HG03175 (cell line): ENCODE data around the gene CAPN9.
"Not testable (repeated sequence)": the region's sequence is repeated elsewhere in the genome, so short reads cannot be mapped to it uniquely, and the experiment has no call there.

Experiments used
- ATAC-seq: cut with Tn5 transposase; IDR thresholded peaks from one replicate; pipeline ENCODE4 v1.9.1; 2021; ENCODE audit warnings: mild to moderate bottlenecking, moderate library complexity; ENCODE audit not compliant: unreplicated experiment

Gene CAPN9

DNA sequence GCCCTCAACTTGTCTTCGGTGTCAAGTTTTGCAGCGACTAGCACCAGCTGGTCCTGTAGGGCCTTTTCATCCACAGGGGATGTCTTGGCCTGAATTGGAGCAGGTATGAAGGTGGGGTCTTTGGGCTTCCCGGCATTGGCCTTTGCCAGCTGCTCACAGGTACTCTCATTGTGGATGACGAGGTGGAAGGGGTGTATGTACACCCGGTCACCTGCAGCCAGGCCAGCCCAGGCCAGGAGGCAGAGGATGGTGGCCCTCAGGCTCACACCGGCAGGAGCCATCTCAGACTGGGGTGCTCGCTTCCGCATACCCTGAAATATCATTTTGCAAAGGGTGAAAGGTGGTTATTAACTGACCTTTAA lies 36.7 kb upstream of the CAPN9 start:
- no peak for ATAC-seq

DNA sequence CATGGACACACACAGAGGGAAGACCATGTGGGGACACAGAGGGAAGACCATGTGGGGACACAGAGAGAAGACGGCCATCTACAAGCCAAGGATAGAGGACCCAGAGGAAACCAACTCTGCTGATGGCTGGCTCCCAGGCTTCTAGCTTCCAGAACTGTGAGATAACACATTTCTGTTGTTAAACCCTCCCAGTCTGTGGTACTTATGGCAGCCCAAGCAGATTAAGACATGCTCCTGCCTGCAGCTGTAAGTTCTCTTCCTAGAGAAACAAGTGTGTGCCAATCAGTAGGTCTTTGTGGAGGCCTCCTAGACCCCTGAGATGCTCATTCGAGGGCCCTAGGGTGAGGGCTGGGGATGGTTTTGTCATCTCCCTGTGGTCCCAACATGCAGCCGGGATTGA lies 35.9 kb upstream of the CAPN9 start:
- no peak for ATAC-seq

DNA sequence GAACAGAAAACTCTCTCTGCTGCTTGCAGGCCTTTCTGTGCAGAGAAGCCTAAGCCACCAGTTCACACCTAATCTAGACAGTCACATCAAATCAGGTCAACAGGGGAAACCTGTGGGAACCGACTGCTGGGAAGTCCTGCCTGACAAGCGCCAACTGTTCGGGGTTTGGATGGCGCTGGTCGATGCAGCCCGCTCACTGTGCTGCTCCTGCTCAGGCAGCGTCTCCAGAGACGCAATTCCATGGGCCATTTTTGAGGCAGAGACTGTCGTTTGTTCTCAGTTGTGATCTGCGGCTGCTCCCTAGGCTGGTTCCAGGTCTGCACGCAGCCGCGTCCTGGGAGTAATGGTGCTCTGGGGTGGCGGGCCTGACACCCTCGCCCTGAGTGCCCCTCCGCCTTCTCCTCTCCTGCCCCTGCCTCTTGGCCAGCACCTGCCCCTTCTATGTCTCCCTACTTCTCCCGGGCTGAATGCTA lies 34.7 kb upstream of the CAPN9 start:
- no peak for ATAC-seq

DNA sequence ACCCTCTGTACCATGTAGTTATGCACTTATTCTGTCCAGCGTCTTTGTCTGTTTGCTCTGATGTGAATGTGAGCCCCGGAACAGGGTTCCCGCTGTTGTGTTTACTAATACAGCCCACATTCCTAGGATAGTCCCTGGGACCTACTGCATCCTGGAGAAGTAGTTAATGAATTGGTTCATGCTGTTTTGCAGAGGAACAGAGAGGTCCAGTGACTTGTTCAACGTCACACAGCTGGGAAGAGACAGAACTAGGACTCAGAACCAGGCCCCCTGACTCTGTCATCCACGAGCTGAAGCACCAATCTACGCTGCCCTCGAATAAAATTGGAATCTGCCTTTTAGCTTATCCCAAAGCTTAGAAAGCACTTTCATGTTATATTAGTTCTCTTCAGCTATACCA lies 34.0 kb upstream of the CAPN9 start:
- no peak for ATAC-seq

DNA sequence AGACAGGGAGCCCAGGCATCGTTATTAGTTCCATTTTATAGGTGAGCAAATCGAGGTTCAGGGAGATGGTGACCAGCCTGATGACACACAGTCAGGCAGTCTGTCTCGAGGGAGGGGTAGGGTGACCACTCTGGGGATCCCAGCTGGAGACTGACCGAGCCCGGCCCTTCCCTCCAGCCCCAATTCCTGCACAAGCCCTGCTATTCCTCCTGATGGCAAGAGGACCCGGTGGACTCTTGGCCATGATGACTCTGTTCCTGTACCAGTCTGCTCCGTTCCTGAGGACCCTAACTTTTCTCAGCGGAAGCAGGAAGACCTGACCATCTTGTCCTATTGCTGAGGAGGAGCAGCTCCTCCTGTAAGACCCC lies 33.7 kb upstream of the CAPN9 start:
- ATAC-seq = no peak

DNA sequence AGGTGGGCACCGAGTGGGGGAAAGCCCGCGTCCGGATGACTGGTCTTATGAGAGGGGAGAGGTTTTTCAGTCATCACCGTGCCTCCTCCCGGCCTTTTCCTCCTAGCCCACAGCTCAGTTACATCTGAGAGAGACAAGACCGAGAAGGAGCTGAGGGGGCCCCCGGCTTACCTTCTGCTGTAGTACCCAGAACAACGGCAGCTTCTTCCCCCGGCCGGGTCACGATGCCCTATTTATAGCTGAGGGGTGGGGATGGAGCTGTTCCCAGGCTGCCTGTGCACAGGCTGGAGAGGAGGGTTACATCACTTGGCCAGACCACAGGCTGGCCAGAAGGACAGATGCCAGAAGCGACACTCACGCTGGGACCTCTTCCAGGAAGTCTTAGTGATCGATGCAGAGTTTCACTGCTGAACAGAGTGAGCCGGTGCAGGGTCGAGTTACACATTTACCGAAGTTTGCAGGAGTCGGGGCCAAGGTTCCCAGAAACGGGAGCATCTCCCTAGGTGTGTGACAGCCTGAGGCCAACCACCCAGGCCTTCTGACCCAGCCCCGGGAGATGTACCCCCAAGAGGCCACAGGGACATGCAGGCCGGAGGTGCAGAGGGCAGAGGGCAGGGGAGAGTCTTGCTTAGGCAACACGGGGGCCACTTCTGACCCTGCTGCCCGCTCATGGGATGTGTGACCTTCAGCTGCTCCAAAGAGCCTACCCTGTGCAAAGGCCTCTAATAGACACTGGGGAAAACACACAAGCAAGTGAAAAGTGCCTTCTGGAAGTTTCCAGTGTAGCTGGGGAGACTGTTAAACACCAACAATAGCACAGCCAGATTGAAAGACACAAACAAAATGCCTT lies 33.0 kb upstream of the CAPN9 start, which contains the start of gene AGT:
Gene AGT, minus strand, starts transcription at position 208 of the 850 bp plus-strand sequence. CDS start 3,299 bp downstream, outside the sequence.
- no peak for ATAC-seq

DNA sequence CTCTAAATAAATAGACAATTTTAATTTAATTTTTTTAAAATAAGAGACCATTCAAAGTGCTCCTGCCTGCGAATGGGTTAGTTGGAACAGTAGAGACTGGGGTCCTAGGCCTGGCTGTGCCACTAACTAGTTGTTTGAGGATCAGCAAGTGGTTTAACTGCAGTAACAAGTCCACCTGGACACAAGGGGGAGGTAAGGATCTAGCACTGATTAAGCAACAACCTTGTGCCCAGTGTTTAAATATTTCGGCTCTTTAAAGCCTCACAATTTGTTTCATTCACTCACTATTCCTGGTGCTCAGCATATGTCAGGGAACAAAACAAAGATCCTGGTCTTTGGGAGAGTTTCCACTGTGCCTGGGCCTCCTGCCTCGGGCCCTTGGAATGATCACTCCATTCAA lies 31.7 kb upstream of the CAPN9 start:
- no peak for ATAC-seq

DNA sequence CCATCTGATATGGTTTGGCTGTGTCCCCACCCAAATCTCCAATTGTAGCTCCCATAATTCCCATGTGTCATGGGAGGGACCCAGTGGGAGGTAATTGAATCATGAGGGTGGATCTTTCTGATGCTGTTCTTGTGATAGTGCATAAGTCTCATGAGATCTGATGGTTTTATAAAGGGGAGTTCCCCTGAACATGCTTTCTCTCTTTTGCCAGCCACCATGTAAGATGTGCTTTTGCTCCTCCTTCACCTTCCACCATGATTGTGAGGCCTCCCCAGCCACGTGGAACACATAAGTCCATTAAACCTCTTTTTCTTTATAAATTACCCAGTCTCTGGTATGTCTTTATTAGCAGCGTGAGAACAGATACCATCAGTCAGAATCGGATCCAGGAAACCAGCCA lies 30.7 kb upstream of the CAPN9 start:
- ATAC-seq = not testable (repeated sequence)

DNA sequence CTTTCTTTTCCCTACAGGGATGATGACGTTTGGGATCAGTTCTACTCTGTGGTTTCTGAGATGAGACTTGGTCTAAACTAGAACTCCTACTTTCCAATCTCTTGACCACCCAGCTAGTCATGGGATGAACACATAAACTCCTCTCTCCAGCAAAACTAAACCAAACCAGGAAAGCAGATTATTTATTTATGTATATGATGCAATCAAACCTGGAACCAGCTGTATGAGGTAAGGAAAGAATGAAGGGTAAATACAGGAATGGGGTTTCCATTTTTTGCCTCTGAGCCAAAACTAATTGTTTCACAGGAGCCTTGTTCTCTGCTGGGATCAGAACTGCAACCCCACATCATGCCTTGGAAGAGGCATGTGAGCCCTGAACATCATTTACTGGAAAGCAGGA lies 29.9 kb upstream of the CAPN9 start:
- no peak for ATAC-seq

DNA sequence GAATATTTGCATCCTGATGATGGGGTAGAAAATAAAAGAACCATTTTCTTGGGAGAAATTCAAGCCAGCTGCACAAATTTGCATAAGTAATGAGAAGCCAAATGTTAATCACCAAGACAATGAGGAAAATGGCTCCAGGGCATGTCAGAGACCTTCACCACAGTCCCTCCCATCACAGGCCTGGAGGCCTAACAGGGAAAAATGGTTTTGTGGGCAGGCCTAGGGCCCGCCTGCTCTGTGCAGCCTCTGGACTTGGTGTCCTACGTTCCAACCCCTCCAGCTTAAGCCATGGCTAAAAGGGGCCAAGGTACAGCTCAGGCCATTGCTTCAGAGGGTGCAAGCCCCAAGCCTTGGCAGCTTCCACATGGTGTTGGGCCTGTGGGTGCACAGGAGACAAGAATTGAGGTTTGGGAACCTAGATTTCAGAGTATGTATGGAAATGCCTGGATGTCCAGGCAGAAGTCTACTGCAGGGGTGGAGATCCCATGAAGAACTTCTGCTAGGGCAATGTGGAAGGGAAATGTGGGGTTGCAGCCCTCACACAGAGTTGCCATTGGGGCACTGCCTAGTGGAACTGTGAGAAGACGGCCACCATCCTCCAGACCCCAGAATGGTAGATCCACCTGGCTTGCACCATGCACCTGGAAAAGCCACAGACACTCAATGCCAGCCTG lies 25.2 kb upstream of the CAPN9 start:
- not testable (repeated sequence) for ATAC-seq

DNA sequence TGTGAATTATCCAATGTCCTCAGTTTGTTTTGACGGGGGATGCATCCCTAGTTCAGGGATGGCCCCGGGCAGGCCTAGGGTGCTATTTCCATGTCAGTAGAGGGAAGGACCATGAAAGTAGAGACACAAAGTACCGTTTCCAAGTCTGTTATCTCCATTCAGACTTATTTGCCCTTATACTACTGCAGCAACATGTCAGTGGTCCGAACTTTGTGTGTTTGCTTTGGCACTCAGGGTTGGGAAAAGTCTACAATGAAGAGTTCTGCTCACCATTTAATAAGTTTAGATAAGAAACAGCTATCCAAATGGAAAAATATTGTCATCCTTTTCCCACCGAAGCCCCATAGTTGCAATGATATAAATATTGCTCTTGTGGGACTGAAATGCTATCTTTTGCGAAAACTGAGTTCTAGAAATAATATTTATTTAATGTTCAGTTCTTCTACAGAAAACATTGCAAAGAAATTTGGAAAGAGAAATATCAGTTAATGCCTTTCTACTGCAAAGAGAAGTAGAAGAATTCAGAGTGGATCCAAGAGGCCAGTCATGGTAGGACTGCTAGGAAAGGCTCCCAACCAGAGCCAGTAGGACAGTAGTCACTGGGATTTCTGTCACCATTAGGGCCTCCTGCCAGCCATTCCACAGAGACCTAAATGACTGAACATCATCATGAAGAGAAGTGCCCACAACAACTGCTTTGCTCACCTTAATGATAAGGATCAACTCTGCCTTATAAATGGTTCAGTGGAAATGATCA lies 21.8 kb upstream of the CAPN9 start:
- no peak for ATAC-seq

DNA sequence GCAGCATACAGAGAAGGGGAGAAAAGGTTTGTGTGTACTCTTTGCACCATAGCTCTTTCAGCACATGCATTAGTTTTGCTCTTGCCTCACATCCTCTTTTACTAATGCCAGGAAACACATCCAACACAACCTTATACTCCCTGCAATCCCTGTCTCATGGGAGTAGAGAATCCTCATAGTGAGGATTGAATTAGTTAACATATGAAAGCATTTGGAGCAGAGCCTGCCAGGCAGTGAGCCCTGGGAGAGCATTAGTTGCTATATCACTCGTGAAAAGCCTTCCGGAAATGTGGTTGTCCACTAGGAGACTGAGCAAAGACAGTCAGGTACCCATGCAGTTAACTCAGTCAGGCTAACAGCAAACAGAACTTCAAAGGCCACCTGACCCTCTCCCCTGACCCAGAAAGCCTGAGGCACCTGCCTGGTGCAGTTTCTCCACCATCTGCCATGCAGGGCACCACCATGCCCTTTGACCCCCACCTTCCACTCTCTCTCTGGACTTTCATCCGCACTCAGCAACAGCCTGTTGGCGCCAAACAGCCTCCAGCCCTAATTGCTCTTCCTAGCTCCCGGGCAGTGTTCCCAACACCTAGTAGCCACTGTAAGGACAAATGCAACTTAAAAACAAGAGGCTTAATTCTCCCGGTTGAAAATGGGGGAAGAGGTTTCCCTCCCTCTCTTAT lies 18.3 kb upstream of the CAPN9 start:
- no peak for ATAC-seq

DNA sequence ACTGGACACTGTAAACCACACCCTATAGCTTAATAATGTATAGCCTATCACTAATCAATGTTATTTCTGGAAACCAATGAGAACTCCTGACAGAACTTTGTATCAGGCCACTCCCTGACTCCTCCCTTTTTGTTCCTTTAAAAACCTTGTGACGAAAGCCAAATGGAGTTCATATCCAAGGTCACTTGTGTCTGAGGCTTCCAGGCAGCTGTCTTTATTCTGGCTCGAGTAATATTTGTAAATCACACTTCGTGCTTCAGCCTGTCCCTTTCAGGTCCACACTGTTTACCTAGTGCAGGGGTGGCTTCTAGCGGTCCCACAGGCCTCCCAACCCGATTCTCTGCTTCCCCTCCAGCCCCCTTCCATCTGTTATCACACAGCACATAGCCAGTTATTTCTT lies 16.2 kb upstream of the CAPN9 start:
- no peak for ATAC-seq

DNA sequence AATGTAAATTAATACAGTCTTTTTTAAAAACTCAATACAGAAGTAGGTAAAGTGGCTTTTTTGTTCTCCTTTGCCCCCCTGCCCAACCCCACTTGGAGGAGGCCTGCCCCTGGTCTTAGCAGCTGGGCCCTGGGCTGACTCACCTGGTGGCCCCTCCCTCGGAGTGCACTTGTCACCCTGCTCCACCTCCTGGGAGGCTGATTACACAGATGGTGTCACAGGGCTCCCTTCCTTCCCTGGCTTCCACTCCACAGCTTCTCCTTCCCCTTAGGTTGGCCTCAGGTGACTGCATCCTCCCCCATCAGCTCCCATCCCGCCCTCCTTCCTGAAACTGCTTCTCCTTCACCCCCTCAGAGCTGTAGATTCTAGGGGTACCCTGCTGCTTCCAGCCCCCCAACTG lies 11.7 kb upstream of the CAPN9 start:
- no peak for ATAC-seq

DNA sequence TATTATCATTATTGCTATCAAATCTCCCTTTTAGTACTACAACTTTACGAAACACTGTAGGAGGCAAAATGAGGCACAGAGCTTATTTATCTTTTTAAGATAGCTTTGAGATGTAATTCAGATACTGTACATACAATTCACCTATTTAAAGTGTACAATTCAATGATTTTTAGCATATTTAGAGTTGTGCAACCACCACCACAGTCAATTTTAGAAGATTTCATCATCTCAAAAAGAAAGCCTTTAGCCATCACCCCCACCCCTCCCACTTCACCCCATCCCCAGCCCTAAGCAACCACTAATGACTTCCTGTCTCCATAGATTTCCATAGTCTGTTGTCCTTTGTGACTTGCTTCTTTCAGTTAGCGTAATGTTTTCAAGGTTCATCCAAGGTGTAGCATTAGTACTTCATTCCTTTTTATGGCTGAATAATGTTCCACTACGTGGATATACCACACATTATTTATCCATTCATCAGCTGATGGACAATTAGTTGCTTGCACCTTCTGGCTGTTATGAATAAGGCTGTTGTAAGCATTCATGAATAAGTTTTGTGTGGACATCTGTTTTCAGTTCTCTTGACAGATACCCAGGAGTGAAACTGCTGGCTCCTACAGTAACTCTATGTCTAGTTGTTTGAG lies 9.4 kb upstream of the CAPN9 start:
- no peak for ATAC-seq

DNA sequence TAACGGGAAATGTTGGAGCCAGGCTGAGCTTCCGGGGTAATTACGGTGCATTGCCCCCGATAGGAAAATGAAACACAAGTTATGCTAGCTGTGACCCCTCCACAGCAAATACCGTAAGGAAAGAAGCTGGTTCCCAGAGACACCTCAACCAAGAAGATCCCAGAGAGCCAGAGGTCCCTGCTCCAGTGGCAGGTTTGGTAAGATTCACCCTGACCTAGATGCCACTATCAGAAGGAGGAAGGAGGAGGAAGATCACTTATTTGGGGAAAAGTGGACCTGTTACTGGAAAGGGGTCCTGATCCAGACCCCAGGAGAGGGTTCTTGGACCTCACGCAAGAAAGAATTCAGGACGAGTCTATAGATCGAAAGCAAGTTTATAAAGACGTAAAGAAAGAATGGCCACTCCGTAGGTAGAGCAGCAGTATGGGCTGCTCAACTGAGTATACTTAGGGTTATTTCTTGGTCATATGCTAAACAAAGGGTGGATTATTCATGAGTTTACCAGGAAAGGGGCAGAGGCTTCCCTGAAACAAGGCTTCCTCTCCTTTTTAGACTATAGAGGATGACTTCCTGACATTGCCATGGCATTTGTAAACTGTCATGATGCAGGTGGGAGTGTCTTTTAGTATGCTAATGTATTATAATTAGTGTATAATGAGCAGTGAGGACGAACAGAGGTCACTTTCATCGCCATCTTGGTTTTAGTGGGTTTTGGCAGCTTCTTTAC lies 7.5 kb upstream of the CAPN9 start:
- no peak for ATAC-seq

DNA sequence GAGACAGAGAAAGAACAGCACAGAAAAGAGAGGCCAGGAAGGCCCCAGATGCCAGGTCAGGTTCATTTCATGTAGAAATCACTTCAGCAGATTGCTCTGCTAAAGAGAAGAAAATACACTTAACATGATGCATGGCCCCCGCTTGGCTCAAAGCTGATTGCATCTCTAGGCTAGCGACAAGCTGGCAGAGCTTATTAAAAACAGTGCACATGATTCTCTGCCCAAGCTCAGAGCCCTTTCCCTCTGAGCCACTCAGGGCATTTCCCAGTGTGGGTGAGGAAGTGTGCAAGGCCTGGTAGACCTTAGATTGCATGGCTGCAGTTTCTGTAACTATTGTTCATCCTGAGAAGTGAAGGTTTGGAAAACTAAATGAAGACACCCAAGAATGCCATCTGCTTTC lies 3.3 kb upstream of the CAPN9 start:
- ATAC-seq = no peak

DNA sequence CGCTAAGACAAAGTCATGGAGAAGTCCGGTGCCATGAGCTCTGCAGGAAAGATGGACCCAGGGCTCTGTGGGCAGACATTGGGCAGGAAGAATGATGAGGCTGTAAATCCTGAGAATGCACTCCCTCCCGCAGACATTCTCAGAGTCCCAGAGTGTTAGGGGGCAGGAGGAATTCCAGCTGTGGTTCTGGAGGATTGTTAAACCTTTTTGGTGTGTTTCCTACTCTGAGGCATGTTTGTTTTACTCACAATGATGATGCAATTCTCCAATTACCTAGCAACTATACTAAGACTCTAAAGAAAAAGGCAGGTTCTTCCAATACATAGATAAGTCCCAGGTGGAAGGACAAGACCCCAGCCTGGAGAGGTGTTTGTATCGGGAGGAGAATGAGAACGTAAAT lies 2.8 kb upstream of the CAPN9 start:
- no peak for ATAC-seq

DNA sequence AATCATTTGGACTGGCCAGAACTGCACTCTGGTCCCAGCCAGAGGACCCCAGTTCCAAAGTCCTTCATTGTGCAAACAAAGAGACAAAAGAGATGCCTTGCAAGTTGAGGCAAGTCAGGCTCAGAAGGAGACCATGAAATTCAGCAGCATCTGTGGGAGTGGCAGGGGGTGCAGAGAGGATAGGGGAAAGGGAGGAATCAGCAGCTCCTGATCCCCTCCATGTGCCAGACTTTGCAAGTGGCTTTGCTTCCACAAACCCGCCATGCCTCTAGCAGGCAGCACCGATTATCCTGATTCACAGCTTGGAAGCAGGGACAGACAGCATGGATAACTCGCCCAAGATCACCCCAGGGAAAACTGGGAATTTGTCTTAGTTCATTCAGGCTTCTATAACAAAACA lies 2.1 kb upstream of the CAPN9 start:
- ATAC-seq = no peak

DNA sequence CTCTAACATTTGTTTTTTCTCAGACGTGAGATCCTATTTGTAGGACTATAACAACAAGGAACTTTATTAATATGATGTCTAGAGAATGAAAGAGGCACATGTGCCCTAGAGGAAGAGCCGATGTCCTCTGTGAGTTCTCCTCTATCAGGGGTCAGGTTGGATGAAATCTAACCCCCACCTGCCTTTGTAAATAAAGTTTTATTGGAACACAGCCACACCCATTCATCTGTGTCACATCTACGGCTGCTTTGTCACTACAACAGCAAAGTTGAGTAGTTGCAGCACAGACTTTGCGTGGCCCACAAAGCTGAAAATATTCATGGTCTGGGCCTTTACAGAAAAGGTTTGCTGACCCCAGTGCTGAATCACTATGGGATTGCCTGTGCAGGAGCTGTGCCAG lies 571 bp upstream of the CAPN9 start:
- ATAC-seq = no peak
